Stimulated activated naive CD4-positive, alpha-beta T cell treated with Interleukin-2 at 50 U/mL for 16 hours (primary cell): Measurements from ENCODE around the gene MRPS35.

Experiments used
- DNase-seq: peaks from one replicate; lab custom pipeline; 2025; lab: John Stamatoyannopoulos, UW

The MRPS35 gene

GRCh38 chr12:27710592-27711316, at the start of gene MRPS35:
Gene MRPS35 (plus strand): TSS chr12:27710832. CDS start chr12:27710844, 12 bp downstream.
- peak; percentile 89 for DNase-seq

- no peak for DNase-seq
These were observed 44.9 kb upstream of the MRPS35 start for GRCh38 chr12:27665704-27666103.

GRCh38 chr12:27666510-27666909, 44.1 kb upstream of the MRPS35 start:
- no peak for DNase-seq

- no peak for DNase-seq
These were observed 43.1 kb upstream of the MRPS35 start for GRCh38 chr12:27667540-27667939.

GRCh38 chr12:27672051-27672450, 38.6 kb upstream of the MRPS35 start:
- DNase-seq: no peak

GRCh38 chr12:27672643-27673042, 38.0 kb upstream of the MRPS35 start:
- DNase-seq: no peak

- DNase-seq: no peak
These were observed 37.4 kb upstream of the MRPS35 start for GRCh38 chr12:27673101-27673718.

- DNase-seq: no peak
These were observed 35.6 kb upstream of the MRPS35 start for GRCh38 chr12:27674989-27675388.

GRCh38 chr12:27680619-27681018, 30.0 kb upstream of the MRPS35 start:
- DNase-seq: no peak

- no peak for DNase-seq
These were observed 28.1 kb upstream of the MRPS35 start for GRCh38 chr12:27682534-27682933.

GRCh38 chr12:27685274-27685673, 25.4 kb upstream of the MRPS35 start:
- no peak for DNase-seq

GRCh38 chr12:27686147-27686546, 24.5 kb upstream of the MRPS35 start:
- no peak for DNase-seq

- DNase-seq: no peak
These were observed 22.0 kb upstream of the MRPS35 start for GRCh38 chr12:27688671-27689070.

- DNase-seq: no peak
These were observed 21.0 kb upstream of the MRPS35 start for GRCh38 chr12:27689558-27690180.

- no peak for DNase-seq
These were observed 17.2 kb upstream of the MRPS35 start for GRCh38 chr12:27693403-27693802.

- DNase-seq: no peak
These were observed 14.9 kb upstream of the MRPS35 start for GRCh38 chr12:27695556-27696292.

GRCh38 chr12:27696293-27696652, 14.4 kb upstream of the MRPS35 start, which contains the start of gene REP15:
Gene REP15 (plus strand): TSS chr12:27696447. CDS start chr12:27696563, 116 bp downstream.
- DNase-seq: no peak

- DNase-seq: no peak
These were observed 13.6 kb upstream of the MRPS35 start for GRCh38 chr12:27696864-27697564.

- DNase-seq: peak; percentile 42
These were observed 6.7 kb upstream of the MRPS35 start for GRCh38 chr12:27703720-27704452.

- no peak for DNase-seq
These were observed 5.4 kb upstream of the MRPS35 start for GRCh38 chr12:27705263-27705662.

- DNase-seq: no peak
These were observed 3.4 kb upstream of the MRPS35 start for GRCh38 chr12:27707216-27707615.
